Activated T-cell treated with anti-CD3 and anti-CD28 coated beads, Interleukin-2, amount 50 U/mL, for 24 hours (primary cell): Measurements from ENCODE around the gene TRPC3.

ENCODE experiments used
- DNase-seq: peaks from one replicate; pipeline ENCODE4 v3.0.0-alpha.2; 2020
- H3K27ac Mint-ChIP-seq: 2 replicates; pipeline ENCODE4 v1.8.0; 2020; ENCODE audit warnings: mild to moderate bottlenecking, mixed read lengths
- H3K27me3 Mint-ChIP-seq: 2 replicates; pipeline ENCODE4 v1.8.0; 2020; ENCODE audit warnings: mixed read lengths
- H3K36me3 Mint-ChIP-seq: 2 replicates; pipeline ENCODE4 v1.8.0; 2020; ENCODE audit warnings: low read depth, mixed read lengths
- H3K4me1 Mint-ChIP-seq: 2 replicates; pipeline ENCODE4 v1.8.0; 2020; ENCODE audit warnings: low read depth, mixed read lengths
- H3K4me3 Mint-ChIP-seq: 2 replicates; pipeline ENCODE4 v1.8.0; 2020; ENCODE audit warnings: mild to moderate bottlenecking, moderate library complexity, mixed read lengths
- H3K9me3 Mint-ChIP-seq: 2 replicates; pipeline ENCODE4 v1.8.0; 2020; ENCODE audit warnings: mixed read lengths

Gene TRPC3

GRCh38 chr4:121951521-121952110, at the start of gene TRPC3:
TRPC3 (minus strand) TSS chr4:121952060; CDS start chr4:121951680, 380 bp downstream.
- H3K4me1 Mint-ChIP-seq = peaks cover 11% of the 10 kb centered on the region
- peaks cover 49% of the 10 kb centered on the region for H3K27me3 Mint-ChIP-seq
- peaks cover 2% of the 10 kb centered on the region for H3K36me3 Mint-ChIP-seq
- H3K4me3 Mint-ChIP-seq = peak within 1 kb of the TSS; percentile 83
- peak; percentile 58 for DNase-seq
- H3K27ac Mint-ChIP-seq = no peak within 1 kb of the TSS
- no peaks in the 10 kb centered on the region for H3K9me3 Mint-ChIP-seq

- Mint-ChIP-seq H3K4me3 (no peak overlapping the region), H3K36me3 (no peaks in the 10 kb centered on the region), H3K27me3 (peaks cover 26% of the 10 kb centered on the region), H3K9me3 (no peaks in the 10 kb centered on the region), H3K4me1 (no peaks in the 10 kb centered on the region), H3K27ac (no peak overlapping the region)
- DNase-seq = no peak
Measured at GRCh38 chr4:122000849-122001248, 49.0 kb upstream of the TRPC3 start.

- H3K27me3 Mint-ChIP-seq = peaks cover 23% of the 10 kb centered on the region
- H3K36me3 Mint-ChIP-seq = no peaks in the 10 kb centered on the region
- no peaks in the 10 kb centered on the region for H3K9me3 Mint-ChIP-seq
- H3K27ac Mint-ChIP-seq = no peak overlapping the region
- DNase-seq = no peak
- H3K4me1 Mint-ChIP-seq = no peaks in the 10 kb centered on the region
- H3K4me3 Mint-ChIP-seq = no peak overlapping the region
Measured at GRCh38 chr4:121998024-121998423, 46.2 kb upstream of the TRPC3 start.

- no peak overlapping the region for H3K27ac Mint-ChIP-seq
Measured at GRCh38 chr4:121995790-121996537, 44.1 kb upstream of the TRPC3 start.

GRCh38 chr4:121991968-121992367, 40.1 kb upstream of the TRPC3 start:
- Mint-ChIP-seq H3K27me3 (peaks cover 23% of the 10 kb centered on the region), H3K27ac (no peak overlapping the region), H3K36me3 (no peaks in the 10 kb centered on the region), H3K4me1 (no peaks in the 10 kb centered on the region), H3K4me3 (no peak overlapping the region), H3K9me3 (no peaks in the 10 kb centered on the region)
- no peak for DNase-seq

More at GRCh38 chr4:121995790-121996537, 44.1 kb upstream of the TRPC3 start:
- DNase-seq = no peak
- Mint-ChIP-seq H3K36me3 (no peaks in the 10 kb centered on the region), H3K27me3 (peaks cover 17% of the 10 kb centered on the region), H3K4me1 (no peaks in the 10 kb centered on the region), H3K4me3 (no peak overlapping the region), H3K9me3 (no peaks in the 10 kb centered on the region)

GRCh38 chr4:121990489-121990888, 38.6 kb upstream of the TRPC3 start:
- no peak for DNase-seq
- H3K4me3 Mint-ChIP-seq = no peak overlapping the region
- H3K4me1 Mint-ChIP-seq = no peaks in the 10 kb centered on the region
- no peaks in the 10 kb centered on the region for H3K9me3 Mint-ChIP-seq
- H3K27me3 Mint-ChIP-seq = peaks cover 21% of the 10 kb centered on the region
- no peak overlapping the region for H3K27ac Mint-ChIP-seq
- H3K36me3 Mint-ChIP-seq = no peaks in the 10 kb centered on the region

- no peak for DNase-seq
- Mint-ChIP-seq H3K36me3 (no peaks in the 10 kb centered on the region), H3K27ac (no peak overlapping the region), H3K27me3 (peaks cover 21% of the 10 kb centered on the region), H3K9me3 (no peaks in the 10 kb centered on the region), H3K4me3 (no peak overlapping the region), H3K4me1 (no peaks in the 10 kb centered on the region)
Measured at GRCh38 chr4:121989715-121990114, 37.9 kb upstream of the TRPC3 start.

- DNase-seq = no peak
- Mint-ChIP-seq H3K4me1 (no peaks in the 10 kb centered on the region), H3K36me3 (no peaks in the 10 kb centered on the region), H3K9me3 (no peaks in the 10 kb centered on the region), H3K27ac (no peak overlapping the region), H3K27me3 (peaks cover 18% of the 10 kb centered on the region), H3K4me3 (no peak overlapping the region)
Measured at GRCh38 chr4:121988950-121989349, 37.1 kb upstream of the TRPC3 start.

GRCh38 chr4:121980643-121981042, 28.8 kb upstream of the TRPC3 start:
- H3K4me1 Mint-ChIP-seq = peaks cover 8% of the 10 kb centered on the region
- H3K27me3 Mint-ChIP-seq = peaks cover 3% of the 10 kb centered on the region
- H3K9me3 Mint-ChIP-seq = no peaks in the 10 kb centered on the region
- H3K4me3 Mint-ChIP-seq = no peak overlapping the region
- no peak for DNase-seq
- H3K27ac Mint-ChIP-seq = no peak overlapping the region
- H3K36me3 Mint-ChIP-seq = no peaks in the 10 kb centered on the region

GRCh38 chr4:121978172-121978516, 26.3 kb upstream of the TRPC3 start:
- no peak for DNase-seq
- no peak overlapping the region for H3K27ac Mint-ChIP-seq
- no peak overlapping the region for H3K4me3 Mint-ChIP-seq
- H3K9me3 Mint-ChIP-seq = no peaks in the 10 kb centered on the region
- H3K36me3 Mint-ChIP-seq = no peaks in the 10 kb centered on the region
- H3K27me3 Mint-ChIP-seq = peaks cover 15% of the 10 kb centered on the region
- peaks cover 8% of the 10 kb centered on the region for H3K4me1 Mint-ChIP-seq

GRCh38 chr4:121977251-121978171, 25.7 kb upstream of the TRPC3 start:
- Mint-ChIP-seq H3K9me3 (no peaks in the 10 kb centered on the region), H3K27ac (no peak overlapping the region), H3K4me1 (peaks cover 8% of the 10 kb centered on the region)

GRCh38 chr4:121975784-121976183, 23.9 kb upstream of the TRPC3 start:
- Mint-ChIP-seq H3K27me3 (peaks cover 21% of the 10 kb centered on the region), H3K4me1 (peaks cover 8% of the 10 kb centered on the region), H3K9me3 (no peaks in the 10 kb centered on the region), H3K4me3 (no peak overlapping the region), H3K36me3 (no peaks in the 10 kb centered on the region), H3K27ac (no peak overlapping the region)
- no peak for DNase-seq

More at GRCh38 chr4:121977251-121978171, 25.7 kb upstream of the TRPC3 start:
- Mint-ChIP-seq H3K4me3 (no peak overlapping the region), H3K36me3 (no peaks in the 10 kb centered on the region), H3K27me3 (peaks cover 15% of the 10 kb centered on the region)
- DNase-seq = no peak

GRCh38 chr4:121973816-121974215, 22.0 kb upstream of the TRPC3 start:
- Mint-ChIP-seq H3K9me3 (no peaks in the 10 kb centered on the region), H3K27me3 (peaks cover 26% of the 10 kb centered on the region), H3K27ac (no peak overlapping the region), H3K4me1 (peaks cover 8% of the 10 kb centered on the region), H3K4me3 (no peak overlapping the region), H3K36me3 (no peaks in the 10 kb centered on the region)
- no peak for DNase-seq

- DNase-seq = no peak
- H3K9me3 Mint-ChIP-seq = no peaks in the 10 kb centered on the region
Measured at GRCh38 chr4:121968859-121969258, 17.0 kb upstream of the TRPC3 start.

More at GRCh38 chr4:121968859-121969258, 17.0 kb upstream of the TRPC3 start:
- Mint-ChIP-seq H3K36me3 (no peaks in the 10 kb centered on the region), H3K27me3 (peaks cover 29% of the 10 kb centered on the region), H3K4me3 (no peak overlapping the region), H3K27ac (no peak overlapping the region), H3K4me1 (no peaks in the 10 kb centered on the region)
